K562 (cell line): ENCODE measurements around the gene CNTF. TPM values are rescaled to one million over a fixed set of nuclear protein-coding genes. Genes with fewer than 3 reads are reported as not detected.

Experiments used
- BDP1 ChIP-seq: IDR thresholded peaks from 3 replicates; pipeline ENCODE4 v1.6.1; 2011; ENCODE audit not compliant: insufficient read length, insufficient read depth
- FOXK1 ChIP-seq: sonication (generic); formaldehyde crosslinking; IDR thresholded peaks from 2 replicates; pipeline ENCODE4 v1.8.0; 2022; ENCODE audit warnings: missing genetic modification reagents, mild to moderate bottlenecking, borderline replicate concordance
- GATAD2A ChIP-seq: fragments of 450-650 bp; IDR thresholded peaks from 2 replicates; pipeline ENCODE4 v1.6.1; 2017
- GMEB1 ChIP-seq: fragments of 250-450 bp; sonication (Bioruptor Pico); IDR thresholded peaks from 2 replicates; pipeline ENCODE4 v1.4.0; 2020; ENCODE audit warnings: mild to moderate bottlenecking
- HINFP ChIP-seq: fragments of 450-650 bp; conservative IDR thresholded peaks from 2 replicates; pipeline ENCODE4 v1.6.1; 2016; ENCODE audit warnings: missing genetic modification characterization, low read depth, mild to moderate bottlenecking, control low read depth, missing compliant biosample characterization
- HMG20B ChIP-seq: fragments of 250-450 bp; sonication (Bioruptor Pico); IDR thresholded peaks from 2 replicates; pipeline ENCODE4 v1.5.0; 2021; ENCODE audit warnings: mild to moderate bottlenecking
- HNRNPH1 ChIP-seq: fragments of 200-400 bp; formaldehyde crosslinking; optimal IDR thresholded peaks from 2 replicates; pipeline ENCODE3; 2017; ENCODE audit warnings: low read depth, mild to moderate bottlenecking, low read length, moderate library complexity
- KDM5B ChIP-seq: fragments of 200-600 bp; sonication (generic); IDR thresholded peaks from 2 replicates; pipeline ENCODE4 v1.6.1; 2012; ENCODE audit warnings: low read depth, mild to moderate bottlenecking, moderate library complexity, low read length, control low read depth, inconsistent platforms; ENCODE audit not compliant: insufficient replicate concordance
- NR1H2 ChIP-seq: sonication (generic); formaldehyde crosslinking; IDR thresholded peaks from 2 replicates; pipeline ENCODE4 v1.4.0; 2020; ENCODE audit warnings: mild to moderate bottlenecking, missing genetic modification reagents
- POLR3A ChIP-seq: IDR thresholded peaks from 2 replicates; pipeline ENCODE4 v1.6.1; 2011; ENCODE audit warnings: borderline replicate concordance, mild to moderate bottlenecking, moderate library complexity; ENCODE audit not compliant: insufficient read length, insufficient read depth; ENCODE audit errors: extremely low read depth
- POLR3G ChIP-seq: IDR thresholded peaks from 2 replicates; pipeline ENCODE4 v1.6.1; 2011; ENCODE audit not compliant: insufficient read length, insufficient replicate concordance; ENCODE audit errors: extremely low read depth
- TAF1 ChIP-seq: IDR thresholded peaks from 2 replicates; pipeline ENCODE4 v1.6.1; 2011; ENCODE audit warnings: mild to moderate bottlenecking, low read length, moderate library complexity; ENCODE audit not compliant: insufficient read depth, control insufficient read depth, severe bottlenecking; ENCODE audit errors: extremely low read depth
- ZBED1 ChIP-seq: IDR thresholded peaks from 2 replicates; pipeline ENCODE4 v1.6.1; 2014
- ZBTB26 ChIP-seq: fragments of 450-650 bp; formaldehyde crosslinking; IDR thresholded peaks from 2 replicates; pipeline ENCODE4 v1.4.0; 2022; ENCODE audit warnings: missing genetic modification characterization
- ZNF165 ChIP-seq: fragments of 250-450 bp; sonication (Bioruptor Pico); IDR thresholded peaks from 2 replicates; pipeline ENCODE4 v1.4.0; 2020; ENCODE audit warnings: borderline replicate concordance
- ZNF212 ChIP-seq: fragments of 450-650 bp; formaldehyde crosslinking; IDR thresholded peaks from 2 replicates; pipeline ENCODE4 v1.4.0; 2020; ENCODE audit warnings: mild to moderate bottlenecking
- ZNF398 ChIP-seq: fragments of 250-450 bp; sonication (Bioruptor Pico); IDR thresholded peaks from 2 replicates; pipeline ENCODE4 v1.8.0; 2021; ENCODE audit warnings: moderate library complexity, mild to moderate bottlenecking, inconsistent platforms
- ZNF511 ChIP-seq: sonication (generic); formaldehyde crosslinking; IDR thresholded peaks from 2 replicates; pipeline ENCODE4 v1.8.0; 2022; ENCODE audit warnings: mild to moderate bottlenecking, missing genetic modification reagents
- ZNF584 ChIP-seq: fragments of 200-800 bp; sonication (Bioruptor generic); IDR thresholded peaks from 2 replicates; pipeline ENCODE4 v1.6.1; 2016; ENCODE audit warnings: low read depth, mild to moderate bottlenecking, missing genetic modification characterization, missing compliant biosample characterization
- ZNF668 ChIP-seq: fragments of 250-450 bp; sonication (Bioruptor Pico); IDR thresholded peaks from 2 replicates; pipeline ENCODE4 v1.8.0; 2022; ENCODE audit warnings: mild to moderate bottlenecking, inconsistent platforms
- polyA plus RNA-seq, 8 experiments: library from polyadenylated mRNA; depleted of rRNA in 4 of 8; stranded (reverse) in 5 of 8; unstranded in 3 of 8; fragments of >200 nt; fragmentation: Nextera tagmentation in 2 of 8; fragmentation: Illumina TruSeq in 1 of 8; extraction: Ambion mirVana in 2 of 8; extraction: Trizol in 1 of 8; gene quantifications; 2 replicates each; pipeline versions ENCODE4 v1.2.1 to v1.2.3, GENCODE V29; 2011 to 2014; ENCODE audit warnings: inconsistent platforms in 1 of 8, missing spikeins in 1 of 8
- total RNA-seq, 7 experiments: library from RNA; depleted of rRNA in 6 of 7; stranded (reverse); fragments of >200 nt in 6 of 7; fragmentation: Illumina TruSeq in 2 of 7; extraction: Trizol in 2 of 7; gene quantifications; 2 replicates each; pipeline versions ENCODE4 v1.2.1 to v1.2.3, GENCODE V29; 2011 to 2021; ENCODE audit warnings: low replicate concordance in 1 of 7

Gene CNTF
- total and polyA plus RNA-seq, 9 of the 15 experiments (the other 6 are each of a cell fraction or from before 2014, with no cell fraction given): 0.17 to 5.0 (median 2.3) TPM

- TF ChIP-seq ZNF165 (CRISPR knock-in tag) (no peak; the same call in 1 of the 2 replicates), POLR3A (no peak), ZNF511 (CRISPR knock-in tag) (peak; percentile 23; the same call in 1 of the 2 replicates), GATAD2A (peak; percentile 42; the same call in 1 of the 2 replicates), ZNF398 (CRISPR knock-in tag) (no peak), ZBED1 (peak; percentile 49; the same call in 1 of the 2 replicates), ZNF668 (CRISPR knock-in tag) (peak; percentile 14; the same call in 1 of the 2 replicates), GMEB1 (CRISPR knock-in tag) (peak; percentile 87), HMG20B (no peak), FOXK1 (CRISPR knock-in tag) (peak; percentile 88; the same call in 1 of the 2 replicates), ZNF212 (no peak), HINFP (tag) (no peak), NR1H2 (CRISPR knock-in tag) (0 out of 2 replicates have a peak, but pooled peaks have one; percentile 85), ZBTB26 (CRISPR knock-in tag) (peak; percentile 88), TAF1 (peak; percentile 91), BDP1 (no peak), HNRNPH1 (no peak), KDM5B (peak; percentile 83), ZNF584 (CRISPR knock-in tag) (no peak), POLR3G (no peak)
Observed at GRCh38 chr11:58579192-58580129, 43.0 kb upstream of the CNTF start (continued).
